Panc1 (cell line): Measurements from ENCODE around the gene SLC9A3. TPM values are rescaled to one million over a fixed set of nuclear protein-coding genes. Genes with fewer than 3 reads are reported as not detected.

Experiments used
- ATAC-seq: fragments of 200-7000 bp; cut with Tn5 transposase; 2 replicates; pipeline ENCODE4 v1.9.1; 2020; ENCODE audit warnings: mild to moderate bottlenecking, moderate library complexity
- BruUV-seq: library from RNA; stranded (reverse); fragments of 400-500 nt; replicated peaks from 2 replicates; lab custom pipeline; 2021; lab: Mats Ljungman, UMichigan
- CTCF ChIA-PET: fragments of 300-600 bp; sonication (Branson Sonifier 250); formaldehyde crosslinking; loops from one replicate; lab custom pipeline; 2022; ENCODE audit warnings: antibody characterized with exemption; lab: Charles Lee
- POLR2A ChIA-PET: fragments of 300-600 bp; sonication (Branson Sonifier 250); formaldehyde crosslinking; loops from one replicate; lab custom pipeline; 2022; ENCODE audit warnings: antibody characterized with exemption; lab: Charles Lee
- DNase-seq: peaks from one replicate; pipeline ENCODE4 v3.0.0-alpha.2; 2010; ENCODE audit warnings: low read depth, low spot score
- H3K27ac ChIP-seq: 2 replicates; pipeline ENCODE4 v1.5.1; 2011; ENCODE audit warnings: mild to moderate bottlenecking, low read length, inconsistent platforms
- H3K27me3 ChIP-seq: fragments of 200-500 bp; sonication (Bioruptor generic); 2 replicates; pipeline ENCODE4 v1.6.0; 2014; ENCODE audit warnings: low read length, inconsistent platforms; ENCODE audit not compliant: control insufficient read depth, insufficient read depth
- H3K36me3 ChIP-seq: fragments of 200-500 bp; sonication (Bioruptor generic); 2 replicates; pipeline ENCODE4 v1.5.1; 2014; ENCODE audit warnings: inconsistent platforms, mild to moderate bottlenecking, low read length, moderate library complexity; ENCODE audit not compliant: control insufficient read depth, insufficient read depth
- H3K4me1 ChIP-seq: 2 replicates; pipeline ENCODE4 v1.5.1; 2011; ENCODE audit warnings: inconsistent platforms, mild to moderate bottlenecking, low read length, moderate library complexity; ENCODE audit not compliant: control insufficient read depth, insufficient read depth
- H3K4me3 ChIP-seq, 2 experiments: 2 replicates each; pipeline ENCODE4 v1.5.1; 2011 to 2012; ENCODE audit warnings: low read depth in 2 of 2, low read length in 2 of 2, mild to moderate bottlenecking in 2 of 2, inconsistent platforms in 1 of 2, moderate library complexity in 1 of 2
- H3K9me3 ChIP-seq: fragments of 200-500 bp; sonication (Bioruptor generic); 2 replicates; pipeline ENCODE4 v1.5.1; 2014; ENCODE audit warnings: low read depth, mild to moderate bottlenecking, inconsistent platforms, low read length, moderate library complexity; ENCODE audit not compliant: control insufficient read depth, insufficient read depth
- CTCF ChIP-seq: fragments of 450-650 bp; IDR thresholded peaks from 2 replicates; pipeline ENCODE4 v1.5.1; 2017; ENCODE audit warnings: mild to moderate bottlenecking
- REST ChIP-seq, 2 experiments: IDR thresholded peaks; 2 replicates each; pipeline ENCODE4 v1.6.1; 2011 to 2012; ENCODE audit warnings: low read depth in 2 of 2, control low read depth in 1 of 2, low read length in 1 of 2, mild to moderate bottlenecking in 1 of 2, moderate library complexity in 1 of 2; ENCODE audit not compliant: insufficient read depth in 1 of 2
- TCF7L2 ChIP-seq: IDR thresholded peaks from 2 replicates; pipeline ENCODE4 v1.6.1; 2011; ENCODE audit warnings: mild to moderate bottlenecking, low read depth, low read length, inconsistent platforms
- in situ Hi-C: cut with HindIII; loops from 2 replicates; pipeline ENCODE4 v1.10.0; 2016; ENCODE audit warnings: low sequenced_read_pairs, low pct_unique_long_range_greater_than_20kb
- intact Hi-C: fragments of 100-400 bp; cut with micrococcal nuclease; formaldehyde crosslinking; loops from one replicate; pipeline ENCODE4 v1.10.0; 2022; ENCODE audit not compliant: unreplicated experiment
- total RNA-seq: library from RNA; stranded (reverse); gene quantifications from one replicate; pipeline ENCODE4 v1.2.1, GENCODE V29; 2021; ENCODE audit not compliant: unreplicated experiment

Gene SLC9A3
- total RNA-seq, 1 experiment from 2014 or later = 2.0 TPM

- CTCF ChIA-PET = no interaction called here
- intact Hi-C loops = no loop called here
- DNase-seq = no peak
Observed at GRCh38 chr5:535846-536698, 11.8 kb upstream of the SLC9A3 start.

More at GRCh38 chr5:535846-536698, 11.8 kb upstream of the SLC9A3 start:
- Histone ChIP-seq H3K4me3 (no peak overlapping the region), H3K9me3 (no peaks in the 10 kb centered on the region), H3K4me1 (no peaks in the 10 kb centered on the region), H3K27me3 (no peaks in the 10 kb centered on the region), H3K36me3 (no peaks in the 10 kb centered on the region), H3K27ac (no peak overlapping the region)
- in situ Hi-C loops = no loop called here
- POLR2A ChIA-PET = no interaction called here
- no peak for ATAC-seq
- TF ChIP-seq REST (IDR thresholded peaks at IDR 0.05; ENCODE audit: insufficient read depth in 1 of 2, low read depth in 2 of 2, low read length in 1 of 2) (no peak), CTCF (no peak), TCF7L2 (no peak)
- BruUV-seq = no TSS peak
